PC-9 (cell line): ENCODE measurements around the gene TRPV2. TPM values are rescaled to one million over a fixed set of nuclear protein-coding genes. Genes with fewer than 3 reads are reported as not detected.

Source experiments
- BruUV-seq: library from RNA; stranded (reverse); fragments of 400-500 nt; replicated peaks from 2 replicates; lab custom pipeline; 2021; lab: Mats Ljungman, UMichigan
- CTCF ChIA-PET: fragments of 300-600 bp; sonication (Branson Sonifier 250); formaldehyde crosslinking; loops from one replicate; lab custom pipeline; 2022; ENCODE audit warnings: antibody characterized with exemption; lab: Charles Lee
- POLR2A ChIA-PET: fragments of 300-600 bp; sonication (Branson Sonifier 250); formaldehyde crosslinking; loops from one replicate; lab custom pipeline; 2022; ENCODE audit warnings: antibody characterized with exemption; ENCODE audit not compliant: unreplicated experiment; lab: Charles Lee
- DNase-seq, 2 experiments: peaks; one replicate each; pipeline versions ENCODE4 v3.0.0 to v3.0.0-alpha.2; 2015 to 2022; ENCODE audit warnings: mixed read lengths in 1 of 2
- H2AFZ ChIP-seq: fragments of 200-600 bp; sonication (generic); 2 replicates; pipeline ENCODE4 v1.8.1; 2017; ENCODE audit warnings: antibody characterized with exemption
- H3F3A ChIP-seq: fragments of 200-600 bp; sonication (generic); 2 replicates; pipeline ENCODE4 v1.8.1; 2017; ENCODE audit warnings: antibody characterized with exemption, mild to moderate bottlenecking, low read depth; ENCODE audit not compliant: insufficient read depth
- H3K27ac ChIP-seq: fragments of 200-600 bp; sonication (generic); 2 replicates; pipeline ENCODE4 v1.6.1; 2016; ENCODE audit warnings: mixed run types
- H3K27me3 ChIP-seq: fragments of 200-600 bp; sonication (generic); 2 replicates; pipeline ENCODE4 v1.6.1; 2016; ENCODE audit warnings: low read depth, mixed run types; ENCODE audit not compliant: insufficient read depth
- H3K36me3 ChIP-seq: fragments of 200-600 bp; sonication (generic); 2 replicates; pipeline ENCODE4 v1.6.1; 2016; ENCODE audit warnings: low read depth, mixed run types
- H3K4me1 ChIP-seq: fragments of 200-600 bp; sonication (generic); replicated peaks from 2 replicates; pipeline ENCODE4 v1.6.1; 2016; ENCODE audit warnings: mixed run types; ENCODE audit not compliant: insufficient read depth
- H3K4me2 ChIP-seq: fragments of 200-600 bp; sonication (generic); 2 replicates; pipeline ENCODE4 v1.6.1; 2017; ENCODE audit warnings: mixed run types
- H3K4me3 ChIP-seq: fragments of 200-600 bp; sonication (generic); 2 replicates; pipeline ENCODE4 v1.6.1; 2016; ENCODE audit warnings: mixed run types
- H3K79me2 ChIP-seq: fragments of 200-600 bp; sonication (generic); 2 replicates; pipeline ENCODE4 v1.6.1; 2017; ENCODE audit warnings: low read depth, mixed run types
- H3K9me2 ChIP-seq: fragments of 200-600 bp; sonication (generic); 2 replicates; pipeline ENCODE4 v1.8.1; 2017; ENCODE audit warnings: mild to moderate bottlenecking; ENCODE audit not compliant: insufficient read depth
- H3K9me3 ChIP-seq: fragments of 200-600 bp; sonication (generic); 2 replicates; pipeline ENCODE4 v1.8.1; 2016; ENCODE audit warnings: low read depth; ENCODE audit not compliant: insufficient read depth
- H4K20me1 ChIP-seq: fragments of 200-600 bp; sonication (generic); 2 replicates; pipeline ENCODE4 v1.8.1; 2017; ENCODE audit not compliant: insufficient read depth
- CTCF ChIP-seq: fragments of 200-600 bp; sonication (generic); conservative IDR thresholded peaks from 2 replicates; pipeline ENCODE4 v1.6.1; 2017; ENCODE audit warnings: mixed run types, antibody characterized with exemption, mild to moderate bottlenecking, moderate library complexity
- EZH2 ChIP-seq: fragments of 200-600 bp; sonication (generic); IDR thresholded peaks from 2 replicates; pipeline ENCODE4 v1.8.0; 2017; ENCODE audit warnings: antibody characterized with exemption, low read depth
- intact Hi-C: fragments of 100-400 bp; cut with micrococcal nuclease; formaldehyde crosslinking; loops from one replicate; pipeline ENCODE4 v1.10.0; 2022; ENCODE audit not compliant: unreplicated experiment
- total RNA-seq: library from RNA; stranded (reverse); gene quantifications from 2 replicates; pipeline ENCODE4 v1.2.3, GENCODE V29; 2021

The TRPV2 gene
- total RNA-seq, 1 experiment from 2014 or later = 5.3 TPM

- no peak overlapping the region for H3K4me3 ChIP-seq
- no peaks in the 10 kb centered on the region for H3K27me3 ChIP-seq
- no TSS peak for BruUV-seq
- H3F3A ChIP-seq = no peaks in the 10 kb centered on the region
- no peaks in the 10 kb centered on the region for H3K36me3 ChIP-seq
- no peak overlapping the region for H2AFZ ChIP-seq
- TF ChIP-seq CTCF = no peak
- peaks cover 10% of the 10 kb centered on the region for H3K4me1 ChIP-seq
- POLR2A ChIA-PET = interaction anchor here (0.6 kb wide), 1 partner anchor 81 kb away, joined by 3 read pairs; the partner anchor contains the start of gene UBB
- no peak overlapping the region for H3K27ac ChIP-seq
- no peak for DNase-seq
- no peak overlapping the region for H3K4me2 ChIP-seq
- no peaks in the 10 kb centered on the region for H3K79me2 ChIP-seq
- CTCF ChIA-PET = no interaction called here
- no peaks in the 10 kb centered on the region for H3K9me2 ChIP-seq
- no peaks in the 10 kb centered on the region for H4K20me1 ChIP-seq
- H3K9me3 ChIP-seq = no peaks in the 10 kb centered on the region
- intact Hi-C loops = loop anchor here (2.0 kb wide), 1 partner anchor 59 kb away; no protein-coding TSS in a partner anchor
Observed at GRCh38 chr17:16462070-16462864, 46.9 kb downstream of the TRPV2 start.

GRCh38 chr17:16463358-16464302 lies 48.3 kb downstream of the TRPV2 start:
- TF ChIP-seq EZH2 (no peak), CTCF (no peak)
- DNase-seq = peak in 1 of 2 experiments; percentile 47
- H3K9me2 ChIP-seq = no peaks in the 10 kb centered on the region
- H2AFZ ChIP-seq = no peak overlapping the region
- H3K4me1 ChIP-seq = peaks cover 10% of the 10 kb centered on the region
- CTCF ChIA-PET = interaction anchor here (0.6 kb wide), 1 partner anchor 1292 kb away, joined by 9 read pairs; no protein-coding TSS in a partner anchor
- H3F3A ChIP-seq = no peaks in the 10 kb centered on the region
- POLR2A ChIA-PET = interaction anchor here (0.5 kb wide), 1 partner anchor 33 kb away, joined by 8 read pairs; no protein-coding TSS in a partner anchor
- H3K36me3 ChIP-seq = no peaks in the 10 kb centered on the region
- BruUV-seq = no TSS peak
- intact Hi-C loops = loop anchor here (2.0 kb wide), 1 partner anchor 57 kb away; no protein-coding TSS in a partner anchor
- no peaks in the 10 kb centered on the region for H3K9me3 ChIP-seq
- no peaks in the 10 kb centered on the region for H4K20me1 ChIP-seq
- no peaks in the 10 kb centered on the region for H3K27me3 ChIP-seq
- no peak overlapping the region for H3K4me3 ChIP-seq
- no peak overlapping the region for H3K27ac ChIP-seq
- no peaks in the 10 kb centered on the region for H3K79me2 ChIP-seq
- H3K4me2 ChIP-seq = no peak overlapping the region
